HG02798 (cell line): ENCODE data around the gene MORC2.
A peak's percentile ranks its signal among the peaks of the same experiment; 100 is the strongest.

Experiments
- ATAC-seq: cut with Tn5 transposase; IDR thresholded peaks from one replicate; pipeline ENCODE4 v1.9.1; 2021; ENCODE audit warnings: mild to moderate bottlenecking; ENCODE audit not compliant: unreplicated experiment, poor library complexity

Gene MORC2

GRCh38 chr22:30923168-30923900, 45.2 kb downstream of the MORC2 start:
- ATAC-seq, result no peak

GRCh38 chr22:30922151-30922611, 46.4 kb downstream of the MORC2 start:
- ATAC-seq, result peak; percentile 70

GRCh38 chr22:30921108-30921507, 47.5 kb downstream of the MORC2 start:
- ATAC-seq, result no peak

DNA sequence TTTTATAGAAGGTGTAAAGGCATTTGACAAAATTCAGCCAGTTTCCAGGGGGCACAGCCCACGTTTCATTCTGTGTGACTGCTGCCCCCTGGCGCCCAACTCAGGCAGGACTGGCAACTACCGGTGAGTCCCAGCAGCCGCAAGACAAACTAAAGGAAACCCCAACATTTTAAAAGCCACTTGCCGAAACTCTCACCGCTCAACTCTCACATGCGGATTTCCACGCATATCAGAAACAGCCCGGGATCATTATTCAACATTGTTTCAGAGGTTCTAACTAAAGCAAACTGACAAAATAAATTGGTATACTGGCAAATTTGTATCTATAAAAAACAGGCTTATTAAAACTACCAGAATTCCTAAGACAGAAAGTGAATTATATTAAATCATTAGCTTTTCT, 48.2 kb downstream of the MORC2 start:
- no peak for ATAC-seq

GRCh38 chr22:30919973-30920372, 48.6 kb downstream of the MORC2 start:
- ATAC-seq, result no peak

- no peak for ATAC-seq
These were observed 49.8 kb downstream of the MORC2 start for GRCh38 chr22:30918761-30919160.

DNA sequence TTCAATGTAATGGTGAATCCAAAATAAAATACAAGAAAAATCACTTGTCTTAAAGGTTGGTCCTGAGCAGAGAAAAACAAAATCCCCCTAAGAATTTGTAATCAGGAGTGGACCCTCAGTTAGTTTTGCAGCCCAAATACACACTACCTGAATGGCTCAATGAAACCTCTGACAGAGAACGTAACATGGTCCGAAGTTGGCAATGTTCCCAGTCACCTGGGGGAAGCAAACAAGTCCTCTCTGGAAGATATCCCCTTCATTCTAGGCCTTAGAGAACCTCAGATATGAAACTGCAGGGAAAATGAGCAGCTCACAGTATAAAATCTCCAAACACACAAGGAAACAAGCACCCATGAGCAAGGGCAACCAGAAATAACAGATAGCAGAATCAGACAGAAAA, 58.2 kb downstream of the MORC2 start:
- no peak for ATAC-seq

- ATAC-seq, result no peak
These were observed 59.3 kb downstream of the MORC2 start for GRCh38 chr22:30909306-30909705.

DNA sequence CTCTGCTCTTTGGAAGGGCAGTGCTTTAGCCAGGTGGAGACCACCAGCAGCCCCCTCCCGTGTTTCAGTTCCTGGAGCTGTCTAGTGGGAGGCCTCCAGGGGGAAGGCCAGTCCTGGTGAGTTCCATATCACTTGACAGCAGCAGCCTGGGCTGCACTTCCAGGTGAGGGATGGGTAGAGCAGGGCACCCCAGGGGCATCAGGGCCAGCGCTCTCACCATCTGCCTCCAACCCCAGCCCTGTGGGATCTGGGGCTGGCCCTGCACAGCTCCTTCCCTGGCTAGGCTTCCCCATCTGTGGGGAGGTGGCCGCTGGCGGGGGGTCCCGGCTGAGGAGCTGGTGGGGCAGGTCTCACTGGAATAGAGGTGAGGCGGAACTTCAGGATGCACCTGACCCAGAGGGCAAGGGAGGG, 60.5 kb downstream of the MORC2 start:
- ATAC-seq, result no peak

GRCh38 chr22:30906946-30907345, 61.6 kb downstream of the MORC2 start:
- ATAC-seq, result no peak

DNA sequence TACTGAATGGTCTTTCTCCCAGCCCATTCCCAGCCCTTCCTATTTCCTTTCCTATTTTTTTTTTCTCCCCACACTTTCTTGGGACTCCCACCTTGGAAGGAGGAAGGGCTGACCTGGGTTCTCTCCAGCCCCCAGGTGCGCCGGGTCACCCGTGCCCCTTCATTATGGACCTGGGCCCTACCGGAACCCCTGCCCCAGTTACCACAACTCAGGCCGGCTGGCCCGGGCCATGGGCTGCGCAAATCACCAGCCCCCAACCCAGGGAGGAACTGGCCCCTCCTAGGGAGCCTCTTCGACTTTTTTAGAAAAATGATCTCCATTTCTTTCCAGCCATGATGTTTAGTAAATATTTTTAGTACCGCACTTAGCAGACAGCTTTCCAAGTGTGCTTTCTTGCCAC, 62.2 kb downstream of the MORC2 start:
- no peak for ATAC-seq

DNA sequence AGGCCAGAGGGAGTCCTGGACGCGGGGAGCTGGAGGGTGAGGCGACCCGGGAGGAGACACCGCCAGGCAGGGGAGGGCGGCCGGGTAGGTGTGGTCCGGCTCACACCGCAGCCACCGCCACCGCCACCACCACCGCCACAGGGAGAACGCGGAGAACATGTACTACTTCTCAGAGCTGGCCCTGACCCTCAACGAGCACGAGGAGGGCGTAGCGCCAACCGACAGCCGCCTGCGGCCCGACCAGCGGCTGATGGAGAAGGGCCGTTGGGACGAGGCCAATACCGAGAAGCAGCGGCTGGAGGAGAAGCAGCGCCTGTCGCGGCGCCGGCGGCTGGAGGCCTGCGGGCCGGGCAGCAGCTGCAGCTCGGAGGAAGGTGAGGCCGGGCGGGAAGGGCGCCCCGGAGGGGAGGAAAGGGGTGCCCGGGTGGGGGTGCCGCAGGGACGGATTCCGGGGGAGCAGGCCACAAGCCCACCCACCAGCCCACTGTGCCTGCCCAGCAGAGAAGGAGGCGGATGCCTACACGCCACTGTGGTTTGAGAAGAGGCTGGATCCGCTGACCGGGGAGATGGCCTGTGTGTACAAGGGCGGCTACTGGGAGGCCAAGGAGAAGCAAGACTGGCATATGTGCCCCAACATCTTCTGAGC, 62.8 kb downstream of the MORC2 start:
- no peak for ATAC-seq

- ATAC-seq, result no peak
These were observed 64.6 kb downstream of the MORC2 start for GRCh38 chr22:30903876-30904460.

DNA sequence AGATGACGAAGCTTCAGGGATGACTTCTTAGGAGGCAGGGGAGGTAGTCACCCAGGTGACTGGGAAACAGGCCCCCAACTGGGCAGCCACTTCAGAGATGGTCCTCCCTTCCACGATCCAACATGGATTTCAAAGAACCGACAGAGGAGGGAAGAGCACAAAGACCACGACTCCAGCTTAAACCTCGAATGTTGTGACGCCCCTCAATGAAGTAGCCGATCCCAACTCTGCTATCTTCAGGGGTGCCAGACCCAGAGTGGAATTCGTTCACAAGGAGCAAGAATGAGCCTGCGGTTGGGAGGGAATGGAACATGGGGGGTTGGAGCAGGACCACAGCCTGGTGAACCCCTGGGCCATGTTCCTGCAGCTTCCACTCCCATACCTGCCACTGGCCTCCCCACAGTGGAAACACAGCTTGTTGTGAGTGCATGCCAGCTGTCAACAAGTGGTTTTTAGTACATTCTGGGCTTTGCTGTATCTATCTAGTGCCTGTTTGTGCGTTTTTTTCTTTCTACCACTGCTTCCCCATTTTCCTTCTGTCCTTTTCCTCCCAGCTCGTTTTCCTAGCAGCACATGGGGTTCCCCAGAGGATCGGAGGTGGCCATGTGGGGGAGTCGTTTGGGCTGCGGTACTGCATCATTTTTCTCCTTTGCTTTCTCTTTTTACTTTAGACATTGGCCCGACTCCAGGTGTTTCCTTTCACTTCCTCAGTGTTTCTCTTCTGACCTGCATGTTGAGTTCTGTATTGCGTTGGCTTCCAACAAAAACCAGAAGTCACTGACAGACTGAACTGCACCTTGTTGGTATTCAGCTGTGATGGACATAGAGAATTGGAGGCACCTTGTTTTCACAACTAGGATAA, 65.8 kb downstream of the MORC2 start:
- ATAC-seq, result no peak

DNA sequence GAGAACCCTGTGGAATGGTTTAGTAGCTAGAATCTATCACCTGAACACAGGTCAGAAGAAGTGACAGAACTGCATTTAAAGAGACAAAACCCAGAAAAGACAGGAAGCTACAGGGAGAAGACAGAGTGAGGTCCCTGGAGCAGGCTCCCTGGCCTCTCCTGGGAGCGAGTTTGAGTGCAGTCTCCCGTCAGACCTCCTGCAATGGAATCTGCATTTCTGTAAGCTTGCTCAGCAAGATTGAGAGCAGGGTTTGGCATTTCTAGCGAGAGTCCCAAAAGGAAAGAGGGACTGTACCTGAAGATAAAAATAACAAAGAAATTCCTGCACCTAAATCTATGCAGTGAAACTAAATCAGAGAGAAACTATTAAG, 74.2 kb downstream of the MORC2 start:
- ATAC-seq, result no peak

DNA sequence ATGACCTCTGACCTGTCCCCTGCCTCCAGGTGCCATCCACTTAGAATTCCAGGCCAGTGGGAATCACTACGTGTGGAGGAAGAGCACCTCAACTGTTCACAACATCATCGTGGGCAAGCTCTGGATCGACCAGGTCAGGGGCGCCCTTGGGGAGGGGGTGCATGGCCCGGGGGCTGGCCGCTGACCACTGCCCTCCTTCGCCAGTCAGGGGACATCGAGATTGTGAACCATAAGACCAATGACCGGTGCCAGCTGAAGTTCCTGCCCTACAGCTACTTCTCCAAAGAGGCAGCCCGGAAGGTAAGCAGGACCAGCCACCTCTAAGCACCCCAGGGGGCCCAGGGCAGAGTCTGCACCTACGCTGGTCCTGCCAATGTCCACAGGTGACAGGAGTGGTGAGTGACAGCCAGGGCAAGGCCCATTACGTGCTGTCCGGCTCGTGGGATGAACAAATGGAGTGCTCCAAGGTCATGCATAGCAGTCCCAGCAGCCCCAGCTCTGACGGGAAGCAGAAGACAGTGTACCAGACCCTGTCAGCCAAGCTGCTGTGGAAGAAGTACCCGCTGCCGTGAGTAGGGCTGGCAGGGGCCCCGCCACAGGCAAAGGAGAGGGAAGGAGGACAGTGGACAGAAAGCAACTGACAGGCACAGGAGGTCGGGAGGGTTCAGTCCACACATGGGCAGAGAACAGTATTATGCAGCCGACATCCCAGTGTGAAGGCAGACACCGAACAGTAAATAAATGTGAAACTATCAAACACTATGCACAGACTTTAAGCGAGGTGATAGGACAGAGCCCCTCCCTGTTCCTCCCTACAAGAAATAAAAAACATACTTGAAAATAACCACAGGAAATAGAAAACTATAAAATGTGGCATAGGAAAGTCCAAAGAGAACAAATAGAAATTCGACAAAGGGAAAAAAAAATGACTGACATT, 74.9 kb downstream of the MORC2 start:
- no peak for ATAC-seq

DNA sequence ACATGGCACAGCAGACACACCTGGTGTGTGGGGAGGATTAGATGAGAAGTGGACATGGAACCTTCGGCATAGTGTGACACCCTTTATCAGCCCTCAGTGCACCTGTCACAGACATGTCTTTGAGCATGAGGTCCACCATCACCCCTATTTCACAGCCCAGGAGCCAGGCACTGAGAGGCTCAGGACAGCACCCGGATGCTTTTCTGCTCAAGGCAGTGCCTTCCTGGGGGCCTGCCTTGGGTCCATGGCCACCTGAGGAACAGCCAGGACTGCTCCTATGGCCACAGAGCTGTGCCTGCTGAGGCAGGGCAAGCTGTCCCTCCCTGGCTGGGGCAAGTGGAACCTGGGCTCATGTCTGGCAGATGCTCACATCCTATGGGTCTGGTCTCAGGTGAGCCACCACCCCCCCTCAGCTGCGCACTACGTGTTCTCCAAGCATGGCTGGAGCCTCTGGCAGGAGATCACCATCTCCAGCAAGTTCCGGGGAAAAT, 75.8 kb downstream of the MORC2 start:
- no peak for ATAC-seq

DNA sequence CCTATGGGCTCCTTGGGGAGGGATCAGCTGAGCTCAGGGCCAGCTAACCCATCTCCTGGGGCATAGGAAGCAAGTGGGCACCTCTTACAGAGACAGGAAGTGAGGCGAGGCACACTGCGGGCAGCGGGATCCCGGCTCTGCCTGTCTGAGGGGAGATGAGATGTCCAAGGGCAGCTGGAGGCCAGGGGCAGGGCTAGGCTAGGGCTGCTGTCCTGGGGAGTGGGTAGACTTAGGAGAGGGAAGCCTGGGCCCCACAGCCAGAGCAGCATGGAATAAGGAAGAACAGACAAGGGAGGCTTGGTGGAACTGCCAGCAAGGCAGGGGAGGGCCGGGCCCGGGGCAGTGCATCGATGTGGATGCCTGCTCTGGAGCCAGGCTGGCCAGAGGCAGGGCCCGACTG, 76.3 kb downstream of the MORC2 start:
- no peak for ATAC-seq

DNA sequence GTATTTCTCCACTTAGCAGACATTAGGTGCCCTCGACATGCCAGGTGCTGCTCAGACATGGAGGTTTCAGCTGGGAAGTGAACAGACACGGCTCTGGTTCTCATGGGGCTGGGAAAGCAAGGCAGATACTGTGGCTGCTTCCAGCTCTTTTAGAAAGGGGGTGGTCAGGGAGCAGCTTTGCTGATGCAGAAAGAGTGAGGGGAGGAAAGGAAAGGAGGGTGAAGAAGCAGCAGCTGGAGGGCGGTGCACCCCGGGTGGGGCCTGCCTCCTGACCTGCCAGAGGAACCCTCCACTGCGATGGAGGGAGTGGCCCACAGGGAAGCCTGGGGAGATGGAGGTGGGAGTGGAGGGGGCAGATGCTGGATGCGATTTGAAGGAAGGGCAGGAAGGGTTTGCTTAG, 76.8 kb downstream of the MORC2 start:
- ATAC-seq, result no peak

DNA sequence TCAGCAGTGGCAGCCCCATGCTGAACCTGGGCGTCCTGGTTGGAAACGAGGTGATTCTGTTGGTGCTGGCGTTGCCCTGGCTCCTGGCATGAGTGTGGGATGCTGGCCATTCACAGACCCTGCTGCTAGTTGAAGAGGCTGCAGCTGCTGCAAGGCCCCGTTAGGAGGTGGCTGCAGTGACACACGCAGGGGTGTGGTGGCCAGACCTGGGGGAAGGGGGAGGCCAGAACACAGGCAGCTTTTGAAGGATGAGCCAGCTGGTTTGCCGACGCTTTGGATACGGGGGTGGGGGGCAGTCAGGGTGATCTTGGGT, 77.2 kb downstream of the MORC2 start:
- ATAC-seq, result no peak
